Glutamatergic neuron (in vitro differentiated cells): ENCODE data around the gene KIAA1586. TPM values are rescaled to one million over a fixed set of nuclear protein-coding genes. Genes with fewer than 3 reads are reported as not detected.
"Not testable (repeated sequence)": the region's sequence is repeated elsewhere in the genome, so short reads cannot be mapped to it uniquely, and the experiment has no call there.

Source experiments
- DNase-seq: peaks from one replicate; pipeline ENCODE4 v3.0.0; 2022
- H3K27ac Mint-ChIP-seq: one replicate; pipeline ENCODE4 v1.8.0; 2020; ENCODE audit warnings: mild to moderate bottlenecking, mixed read lengths, inconsistent platforms; ENCODE audit not compliant: unreplicated experiment
- H3K27me3 Mint-ChIP-seq: one replicate; pipeline ENCODE4 v1.8.0; 2020; ENCODE audit warnings: mild to moderate bottlenecking, moderate library complexity, mixed read lengths, inconsistent platforms; ENCODE audit not compliant: unreplicated experiment
- H3K36me3 Mint-ChIP-seq: one replicate; pipeline ENCODE4 v1.8.0; 2020; ENCODE audit warnings: mild to moderate bottlenecking, mixed read lengths, inconsistent platforms; ENCODE audit not compliant: unreplicated experiment
- H3K4me1 Mint-ChIP-seq: one replicate; pipeline ENCODE4 v1.8.0; 2020; ENCODE audit warnings: mild to moderate bottlenecking, low read depth, mixed read lengths, inconsistent platforms; ENCODE audit not compliant: unreplicated experiment
- H3K4me3 Mint-ChIP-seq: one replicate; pipeline ENCODE4 v1.8.0; 2020; ENCODE audit warnings: mild to moderate bottlenecking, mixed read lengths, inconsistent platforms; ENCODE audit not compliant: unreplicated experiment
- H3K9me3 Mint-ChIP-seq: one replicate; pipeline ENCODE4 v1.8.0; 2020; ENCODE audit warnings: mild to moderate bottlenecking, moderate library complexity, mixed read lengths, inconsistent platforms; ENCODE audit not compliant: unreplicated experiment
- long read RNA-seq: library from polyadenylated mRNA; unstranded; transcript quantifications from one replicate; pipeline ENCODE4 v2.0.0, GENCODE V29; 2020; ENCODE audit not compliant: unreplicated experiment
- total RNA-seq: library from RNA; stranded (reverse); fragmentation: NEBNext Ultra II Directional; extraction: Animal tissue kit (Norgen Biotek cat#: 25700); gene quantifications from one replicate; pipeline ENCODE4 v1.2.1, GENCODE V29; 2021; ENCODE audit not compliant: unreplicated experiment
- TF ChIP-seq, protein P1 (sequence below): fragments of 200-600 bp; sonication (generic); IDR thresholded peaks from one replicate; pipeline ENCODE4 v1.5.0; 2021; ENCODE audit not compliant: partially characterized antibody, unreplicated experiment

KIAA1586 gene, protein sequence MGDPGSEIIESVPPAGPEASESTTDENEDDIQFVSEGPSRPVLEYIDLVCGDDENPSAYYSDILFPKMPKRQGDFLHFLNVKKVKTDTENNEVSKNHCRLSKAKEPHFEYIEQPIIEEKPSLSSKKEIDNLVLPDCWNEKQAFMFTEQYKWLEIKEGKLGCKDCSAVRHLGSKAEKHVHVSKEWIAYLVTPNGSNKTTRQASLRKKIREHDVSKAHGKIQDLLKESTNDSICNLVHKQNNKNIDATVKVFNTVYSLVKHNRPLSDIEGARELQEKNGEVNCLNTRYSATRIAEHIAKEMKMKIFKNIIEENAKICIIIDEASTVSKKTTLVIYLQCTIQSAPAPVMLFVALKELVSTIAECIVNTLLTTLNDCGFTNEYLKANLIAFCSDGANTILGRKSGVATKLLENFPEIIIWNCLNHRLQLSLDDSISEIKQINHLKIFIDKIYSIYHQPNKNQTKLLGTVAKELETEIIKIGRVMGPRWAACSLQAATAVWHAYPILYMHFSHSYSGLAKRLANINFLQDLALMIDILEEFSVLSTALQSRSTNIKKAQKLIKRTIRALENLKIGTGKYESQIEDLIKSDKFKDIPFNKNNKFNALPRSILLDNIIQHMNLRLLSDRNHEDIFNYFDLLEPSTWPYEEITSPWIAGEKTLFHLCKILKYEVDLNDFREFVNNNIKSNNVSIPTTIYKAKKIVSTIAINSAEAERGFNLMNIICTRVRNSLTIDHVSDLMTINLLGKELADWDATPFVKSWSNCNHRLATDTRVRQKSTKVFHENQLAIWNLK
- 31.3 TPM for total RNA-seq
- long read RNA-seq, transcript KIAA1586-201 (4 exons, 2,933 nt), result major isoform, 14 of 18 reads
- long read RNA-seq, partial matches to known transcripts, result 3 of 18 reads
- long read RNA-seq, other reads (novel, unspliced or antisense), result 1 of 18 reads

DNA sequence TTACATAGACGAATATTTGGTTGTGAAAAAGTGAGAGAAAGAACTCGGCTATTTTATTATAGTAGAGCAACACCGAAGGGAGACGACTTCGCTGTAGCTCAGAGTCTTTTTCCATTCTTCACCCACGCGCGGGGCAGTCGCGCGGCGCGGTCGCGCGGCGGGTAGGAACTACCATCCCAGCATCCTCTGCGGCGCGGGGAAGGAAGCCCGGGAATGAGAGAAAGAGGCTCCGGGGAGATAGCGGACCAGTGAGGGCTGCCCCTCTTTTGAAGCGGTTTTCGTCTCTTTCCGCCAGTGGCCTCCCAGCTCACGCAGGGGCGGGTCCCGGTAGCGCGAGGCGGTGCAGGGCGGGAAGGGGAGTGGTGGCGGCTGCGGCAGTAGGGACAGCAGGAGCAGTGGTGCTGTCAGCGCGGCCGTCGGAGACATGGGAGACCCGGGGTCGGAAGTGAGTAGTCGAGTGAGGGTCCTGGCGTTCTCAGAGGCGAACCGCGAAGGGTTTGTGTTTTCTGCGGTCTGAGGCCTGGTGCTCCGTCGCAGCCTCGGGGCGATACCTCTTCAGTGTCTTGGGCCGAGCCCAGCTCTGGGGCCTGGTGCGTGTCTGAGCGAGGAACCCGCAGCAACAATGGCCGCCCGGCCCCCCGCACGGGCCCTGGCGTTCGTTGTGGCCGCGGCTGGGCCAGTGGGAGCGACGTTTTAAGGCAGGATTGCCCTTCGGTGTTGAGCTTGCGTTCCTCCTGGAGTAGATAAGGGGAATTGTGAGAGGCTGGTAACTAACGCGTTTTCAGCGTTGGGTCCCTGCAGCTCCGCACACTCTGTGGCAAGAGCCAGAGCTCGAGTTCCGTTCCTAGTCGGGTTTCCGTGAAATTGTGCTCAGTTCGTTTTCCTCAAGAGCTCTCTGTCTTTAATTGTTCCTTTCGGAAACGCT is at the start of gene KIAA1586:
TSS of gene KIAA1586 (plus strand) at position 362 of the 925 bp plus-strand sequence. CDS start at position 425, 63 bp downstream.
- Mint-ChIP-seq H3K4me3 (peak within 1 kb of the TSS; percentile 97), H3K4me1 (peaks cover 12% of the 10 kb centered on the region), H3K27ac (peak within 1 kb of the TSS; percentile 92)
- H3K36me3 Mint-ChIP-seq, H3K9me3 Mint-ChIP-seq, H3K27me3 Mint-ChIP-seq: not testable (repeated sequence)
- DNase-seq, result peak; percentile 93

DNA sequence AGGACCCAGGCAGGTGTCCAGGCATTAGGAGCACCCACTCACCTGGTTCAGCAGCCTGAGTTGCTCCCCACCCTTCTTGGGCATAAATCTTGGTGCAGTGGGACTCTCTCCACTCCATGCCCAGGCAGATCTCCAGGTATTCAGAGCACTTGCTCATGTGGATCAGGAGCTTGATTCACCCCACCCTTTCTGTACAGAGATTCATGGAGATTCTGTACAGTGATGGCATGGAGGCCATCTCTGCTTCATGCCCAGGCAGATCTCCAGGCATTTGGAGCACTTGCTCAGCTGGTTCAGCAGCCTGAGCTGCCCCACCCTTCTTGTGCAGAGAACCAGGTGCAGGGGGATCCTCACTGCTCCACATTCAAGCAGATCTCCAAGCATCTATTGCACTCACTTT is 47.4 kb upstream of the KIAA1586 start:
- H3K4me1 Mint-ChIP-seq, result no peaks in the 10 kb centered on the region
- peaks cover 1% of the 10 kb centered on the region for H3K27me3 Mint-ChIP-seq
- DNase-seq, result no peak
- H3K27ac Mint-ChIP-seq, result no peak overlapping the region
- H3K36me3 Mint-ChIP-seq, result peaks cover 5% of the 10 kb centered on the region
- TF ChIP-seq, protein P1, sequence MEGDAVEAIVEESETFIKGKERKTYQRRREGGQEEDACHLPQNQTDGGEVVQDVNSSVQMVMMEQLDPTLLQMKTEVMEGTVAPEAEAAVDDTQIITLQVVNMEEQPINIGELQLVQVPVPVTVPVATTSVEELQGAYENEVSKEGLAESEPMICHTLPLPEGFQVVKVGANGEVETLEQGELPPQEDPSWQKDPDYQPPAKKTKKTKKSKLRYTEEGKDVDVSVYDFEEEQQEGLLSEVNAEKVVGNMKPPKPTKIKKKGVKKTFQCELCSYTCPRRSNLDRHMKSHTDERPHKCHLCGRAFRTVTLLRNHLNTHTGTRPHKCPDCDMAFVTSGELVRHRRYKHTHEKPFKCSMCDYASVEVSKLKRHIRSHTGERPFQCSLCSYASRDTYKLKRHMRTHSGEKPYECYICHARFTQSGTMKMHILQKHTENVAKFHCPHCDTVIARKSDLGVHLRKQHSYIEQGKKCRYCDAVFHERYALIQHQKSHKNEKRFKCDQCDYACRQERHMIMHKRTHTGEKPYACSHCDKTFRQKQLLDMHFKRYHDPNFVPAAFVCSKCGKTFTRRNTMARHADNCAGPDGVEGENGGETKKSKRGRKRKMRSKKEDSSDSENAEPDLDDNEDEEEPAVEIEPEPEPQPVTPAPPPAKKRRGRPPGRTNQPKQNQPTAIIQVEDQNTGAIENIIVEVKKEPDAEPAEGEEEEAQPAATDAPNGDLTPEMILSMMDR, result no peak
- H3K4me3 Mint-ChIP-seq, result no peak overlapping the region
- peaks cover 5% of the 10 kb centered on the region for H3K9me3 Mint-ChIP-seq

DNA sequence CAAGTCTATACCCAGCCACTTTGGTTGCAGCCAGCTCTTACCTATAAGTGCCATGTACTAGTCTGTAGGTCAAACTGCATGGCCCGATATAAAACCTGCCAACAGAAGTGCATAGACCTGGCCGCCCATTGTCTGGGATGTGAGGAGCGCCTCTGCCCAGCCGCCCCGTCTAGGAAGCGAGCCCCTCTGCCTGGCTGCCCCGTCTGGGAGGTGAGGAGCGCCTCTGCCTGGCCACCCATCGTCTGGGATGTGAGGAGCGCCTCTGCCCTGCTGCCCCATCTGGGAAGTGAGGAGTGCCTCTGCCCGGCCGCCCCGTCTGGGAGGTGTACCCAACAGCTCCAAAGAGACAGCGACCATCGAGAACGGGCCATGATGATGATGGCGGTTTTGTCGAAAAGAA is 46.7 kb upstream of the KIAA1586 start:
- DNase-seq, H3K9me3 Mint-ChIP-seq, H3K4me3 Mint-ChIP-seq, H3K36me3 Mint-ChIP-seq, H3K4me1 Mint-ChIP-seq, H3K27ac Mint-ChIP-seq, H3K27me3 Mint-ChIP-seq: not testable (repeated sequence)

DNA sequence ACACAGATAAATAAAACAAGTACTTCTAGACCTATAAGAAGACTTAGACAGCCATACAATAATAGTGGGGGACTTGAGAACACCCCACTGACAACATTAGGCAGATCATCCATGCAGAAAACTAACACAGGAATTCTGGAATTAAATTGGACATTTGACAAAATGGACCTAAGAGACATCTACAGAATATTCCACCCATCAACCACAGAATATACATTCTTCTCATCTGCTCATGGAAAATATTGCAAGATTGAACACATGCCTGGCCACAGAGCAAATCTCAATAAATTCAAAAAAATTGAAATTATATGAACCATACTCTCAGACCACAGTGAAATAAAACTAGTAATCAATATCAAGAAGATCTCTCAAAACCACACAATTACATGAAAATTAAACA is 44.3 kb upstream of the KIAA1586 start:
- DNase-seq, result no peak
- H3K4me1 Mint-ChIP-seq, result no peaks in the 10 kb centered on the region
- no peak overlapping the region for H3K27ac Mint-ChIP-seq
- no peak overlapping the region for H3K4me3 Mint-ChIP-seq
- TF ChIP-seq, protein P1, result no peak
- H3K27me3 Mint-ChIP-seq, result peaks cover 1% of the 10 kb centered on the region
- H3K9me3 Mint-ChIP-seq, result peaks cover 5% of the 10 kb centered on the region
- peaks cover 5% of the 10 kb centered on the region for H3K36me3 Mint-ChIP-seq

DNA sequence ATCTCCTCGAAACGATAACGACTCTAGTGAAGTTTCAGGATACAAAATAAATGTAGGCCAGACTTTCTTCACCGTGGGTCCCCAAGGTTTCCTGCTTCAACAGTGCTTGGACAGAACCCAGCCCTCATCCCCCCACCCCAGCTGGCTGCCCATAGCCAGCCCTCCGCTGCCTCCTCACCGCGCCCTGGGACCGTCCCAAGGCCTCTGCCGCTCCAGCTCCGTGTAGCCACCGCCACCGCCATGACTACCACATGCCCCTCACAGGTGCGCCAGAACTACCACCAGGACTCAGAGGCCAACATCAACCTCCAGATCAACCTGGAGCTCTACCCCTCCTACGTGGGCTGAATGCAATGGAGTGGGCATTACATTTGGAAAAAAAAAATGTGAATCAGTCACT is 42.2 kb upstream of the KIAA1586 start:
- Mint-ChIP-seq H3K36me3 (no peaks in the 10 kb centered on the region), H3K4me3 (no peak overlapping the region), H3K27me3 (no peaks in the 10 kb centered on the region), H3K27ac (no peak overlapping the region), H3K9me3 (peaks cover 2% of the 10 kb centered on the region), H3K4me1 (no peaks in the 10 kb centered on the region)
- no peak for DNase-seq
- TF ChIP-seq, protein P1, result no peak
